Suprapubic skin (tissue), 4 donors: Measurements from ENCODE around the gene GOT1.

Experiments used
- CTCF ChIP-seq, 2 donors: fragments of 200-600 bp in 1 of 2; fragments of 450-650 bp in 1 of 2; sonication (generic) in 1 of 2; IDR thresholded peaks; one replicate each; pipeline ENCODE4 v1.5.1; 2016 to 2019; ENCODE audit warnings: antibody characterized with exemption in 2 of 2, mild to moderate bottlenecking in 1 of 2, moderate library complexity in 1 of 2
- EP300 ChIP-seq: sonication (generic); formaldehyde crosslinking; IDR thresholded peaks from one replicate; pipeline ENCODE4 v1.6.1; 2017; ENCODE audit warnings: antibody characterized with exemption
- POLR2A ChIP-seq, 2 donors: fragments of 450-650 bp; IDR thresholded peaks; one replicate each; pipeline ENCODE4 v1.6.1; 2017; ENCODE audit warnings: antibody characterized with exemption in 2 of 2, mild to moderate bottlenecking in 2 of 2, moderate library complexity in 2 of 2
- POLR2AphosphoS5 ChIP-seq, 3 donors: sonication (generic); formaldehyde crosslinking; IDR thresholded peaks; one replicate each; pipeline ENCODE4 v1.6.1; 2017; ENCODE audit warnings: antibody characterized with exemption in 3 of 3

GRCh38 chr10:99456207-99456930, 25.9 kb upstream of the GOT1 start:
- TF ChIP-seq CTCF (IDR thresholded peaks at IDR 0.05) (no peak), POLR2A (IDR thresholded peaks at IDR 0.05) (no peak), EP300 (no peak), POLR2AphosphoS5 (IDR thresholded peaks at IDR 0.05) (no peak)
